Measurements from ENCODE around the gene TCAIM.
"Not testable (repeated sequence)": the region's sequence is repeated elsewhere in the genome, so short reads cannot be mapped to it uniquely, and the experiment has no call there.

Gene TCAIM

DNA sequence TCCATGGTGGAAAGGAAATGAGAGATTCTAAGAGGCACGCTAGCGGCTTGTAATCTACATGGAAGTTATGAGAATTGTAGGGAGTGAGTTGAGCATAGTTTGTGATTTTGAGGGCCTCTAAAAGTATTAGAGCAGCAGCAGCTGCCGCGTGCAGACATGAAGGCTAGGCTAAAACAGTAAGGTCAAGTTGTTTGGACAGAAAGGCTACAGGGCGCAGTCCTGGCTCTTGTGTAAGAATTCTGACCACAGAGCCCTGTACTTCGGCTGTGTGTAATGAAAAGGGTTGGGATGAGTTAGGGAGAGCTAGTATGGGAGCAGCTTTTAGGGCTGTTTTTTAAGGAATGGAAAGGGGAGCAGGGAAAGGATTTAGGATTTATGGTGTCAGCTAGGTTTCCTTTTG, 8.0 kb downstream of the TCAIM start:
- DNase-seq, result not testable (repeated sequence)

DNA sequence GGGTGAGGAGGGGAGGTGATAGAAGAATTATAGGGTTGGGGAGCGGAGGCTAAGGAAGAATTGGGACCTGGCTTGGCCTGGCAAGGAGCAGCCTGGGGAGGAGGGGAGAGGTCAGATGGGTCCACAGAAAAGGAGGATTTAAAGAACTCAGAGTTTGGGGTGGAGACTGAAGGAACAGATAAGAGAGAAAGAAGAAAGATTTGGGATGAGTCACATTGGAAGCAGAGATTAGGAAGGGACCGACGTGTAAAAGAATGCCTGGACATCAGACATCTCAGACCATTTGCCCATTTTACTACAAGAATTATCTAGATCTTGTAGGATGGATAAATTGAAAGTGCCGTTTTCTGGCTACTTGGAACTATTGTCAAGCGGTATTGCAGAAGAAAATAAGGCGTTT, 10.4 kb downstream of the TCAIM start:
- DNase-seq, result no peak

DNA sequence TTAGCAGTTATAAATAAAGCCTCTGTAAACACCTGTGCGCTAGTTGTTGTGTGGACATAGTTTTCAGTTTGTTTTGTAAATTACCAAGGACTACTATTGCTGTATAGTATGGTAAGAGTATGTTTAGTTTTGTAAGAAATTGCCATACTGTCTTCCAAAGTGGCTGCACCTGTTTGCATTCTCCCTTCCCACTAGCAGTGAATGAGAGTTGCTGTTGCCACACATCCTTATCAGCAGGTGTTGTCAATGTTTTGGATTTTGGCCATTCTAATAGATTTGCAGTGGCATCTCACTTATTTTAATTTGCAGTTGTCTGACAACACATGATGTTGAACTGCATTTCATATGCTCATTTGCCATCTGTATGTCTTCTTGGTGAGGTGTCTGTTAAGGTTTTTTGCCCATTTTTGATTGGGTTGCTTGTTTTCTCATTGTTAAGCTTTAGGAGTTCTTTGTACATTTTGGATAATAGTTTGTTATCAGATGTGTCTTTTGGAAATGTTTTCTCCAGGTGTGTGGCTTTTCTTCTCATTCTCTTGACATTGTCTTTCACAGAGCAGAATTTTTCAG, 14.9 kb downstream of the TCAIM start:
- DNase-seq, result no peak

DNA sequence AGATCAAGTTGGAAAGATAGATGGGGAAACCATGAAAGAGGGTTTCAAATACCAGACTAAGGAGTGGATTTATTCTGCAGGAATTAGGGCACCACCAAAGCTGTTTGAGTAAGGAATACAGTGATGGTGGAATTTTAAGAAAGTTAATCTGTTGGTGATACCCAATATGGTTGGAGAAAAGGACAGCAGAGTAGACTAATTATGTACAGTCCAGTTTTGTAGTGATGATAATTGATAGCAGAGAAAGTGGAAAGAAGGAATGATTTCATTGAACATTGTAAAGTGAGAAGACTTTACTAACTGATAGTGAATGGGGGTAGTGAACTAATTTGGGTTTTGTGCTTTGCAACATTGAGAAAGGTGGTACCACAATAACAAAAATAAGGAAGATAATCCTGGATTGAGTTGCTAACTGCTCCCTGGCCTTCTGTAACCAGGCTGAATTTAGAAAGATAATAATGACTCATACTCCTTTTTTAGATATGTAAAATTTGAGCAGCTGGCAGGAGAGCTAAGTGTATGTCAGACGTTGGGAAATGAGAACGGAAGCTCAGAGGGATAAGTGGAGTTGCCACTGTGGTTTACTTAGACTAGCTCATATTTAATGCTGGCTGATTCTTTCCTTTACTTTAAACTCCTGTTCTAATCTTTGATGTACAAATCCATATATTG, 16.9 kb downstream of the TCAIM start:
- DNase-seq, result no peak

DNA sequence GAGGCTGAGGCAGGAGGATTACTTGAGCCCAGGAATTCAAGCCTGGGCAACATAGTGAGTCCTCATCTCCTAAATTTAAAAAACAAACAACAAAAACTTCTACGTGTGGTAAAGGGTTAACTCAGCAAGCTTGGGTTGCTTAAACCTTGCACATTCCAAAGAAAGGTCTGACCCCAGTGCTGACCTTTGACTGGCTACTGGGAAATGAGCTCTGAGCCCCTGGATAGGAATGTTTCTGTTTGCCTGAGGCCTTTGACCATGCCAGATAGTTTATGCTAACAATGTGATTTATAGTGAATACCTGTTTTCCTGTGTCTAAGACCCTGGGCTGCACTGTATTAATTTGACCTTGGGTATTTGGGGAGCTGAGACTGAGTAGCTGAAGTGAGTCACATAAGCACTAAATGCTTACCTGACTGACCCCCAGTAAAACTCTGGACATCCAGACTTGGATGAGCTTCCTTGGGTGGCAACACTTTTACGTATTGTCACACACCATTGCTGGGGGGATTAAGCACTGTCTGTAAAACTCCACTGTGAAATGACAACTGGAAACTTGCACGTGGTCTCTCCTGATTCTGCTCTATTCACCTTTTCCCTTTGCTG, 20.7 kb downstream of the TCAIM start:
- DNase-seq, result no peak

DNA sequence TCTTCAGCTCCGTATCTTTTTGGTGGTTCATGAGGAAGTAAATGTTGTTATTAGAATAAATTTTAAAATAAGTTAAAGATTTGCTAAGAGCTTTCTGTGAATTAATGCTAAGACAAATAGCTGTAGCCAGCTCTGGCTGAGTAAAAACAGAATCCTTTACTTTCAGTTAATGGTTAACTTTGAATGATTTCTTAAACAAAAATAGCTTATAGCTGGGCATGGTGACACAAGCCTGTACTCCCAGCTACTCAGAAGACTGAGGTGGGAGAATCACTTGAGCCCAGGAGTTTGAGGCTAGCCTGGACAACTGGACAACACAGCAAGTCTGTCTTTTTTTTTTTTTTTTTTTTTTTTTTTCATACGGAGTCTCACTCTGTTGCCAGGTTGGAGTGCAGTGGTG, 25.0 kb downstream of the TCAIM start:
- no peak for DNase-seq

DNA sequence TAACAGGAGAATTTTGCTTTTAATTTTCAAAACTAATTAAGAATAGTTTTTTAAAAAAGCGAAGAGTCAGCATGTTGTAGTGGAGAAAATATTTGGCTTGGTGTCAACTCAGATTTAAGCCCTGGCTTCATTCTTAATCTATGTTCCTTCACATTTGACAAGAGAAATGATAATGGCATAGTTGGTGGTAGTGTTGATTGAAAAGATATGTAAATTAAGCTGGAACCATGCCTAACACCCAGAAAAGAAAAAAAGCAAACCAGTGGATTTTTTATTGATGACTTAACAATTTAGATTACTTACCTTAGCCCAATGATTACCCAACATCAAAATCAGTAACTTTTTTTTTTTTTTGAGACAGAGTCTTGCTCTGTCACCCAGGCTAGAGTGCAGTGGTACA, 27.4 kb downstream of the TCAIM start:
- no peak for DNase-seq

DNA sequence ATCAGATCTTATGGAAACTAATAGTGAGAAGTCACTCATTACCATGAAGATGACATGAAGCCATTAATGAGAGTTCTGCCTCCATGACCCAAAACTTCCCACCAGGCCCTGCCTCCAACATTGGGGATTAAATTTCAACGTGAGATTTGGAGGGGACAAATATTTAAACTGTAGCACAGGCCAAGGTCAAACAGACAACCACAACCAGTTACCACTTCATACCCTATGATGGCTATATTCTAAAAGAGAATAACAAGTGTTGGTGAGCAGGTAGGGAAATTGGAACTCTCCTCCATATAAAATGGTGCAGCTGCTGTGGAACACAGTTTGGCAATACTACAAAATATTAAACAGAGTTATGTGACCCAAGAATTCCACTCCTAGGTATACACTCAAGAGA, 36.9 kb downstream of the TCAIM start:
- DNase-seq, result no peak

DNA sequence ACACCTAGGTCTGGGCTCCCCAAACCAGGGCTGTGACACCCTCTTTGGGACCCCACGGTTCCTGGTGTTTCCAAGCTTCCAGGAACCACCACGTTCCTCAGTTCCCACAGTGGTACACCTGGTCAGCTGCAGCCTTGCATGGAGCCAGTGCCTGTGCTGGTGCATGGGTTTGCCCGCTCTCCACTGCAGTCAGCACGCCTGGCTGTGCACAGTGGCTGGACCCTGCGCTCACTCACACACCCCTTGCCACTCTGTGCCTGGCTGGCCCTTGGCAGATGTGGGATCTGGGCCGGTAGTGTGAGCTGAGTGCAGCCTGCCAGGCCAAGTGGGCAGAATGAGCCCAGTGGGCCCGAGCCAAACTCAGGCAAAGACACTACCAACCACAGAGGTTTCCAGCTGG, 48.8 kb downstream of the TCAIM start:
- DNase-seq, result no peak

DNA sequence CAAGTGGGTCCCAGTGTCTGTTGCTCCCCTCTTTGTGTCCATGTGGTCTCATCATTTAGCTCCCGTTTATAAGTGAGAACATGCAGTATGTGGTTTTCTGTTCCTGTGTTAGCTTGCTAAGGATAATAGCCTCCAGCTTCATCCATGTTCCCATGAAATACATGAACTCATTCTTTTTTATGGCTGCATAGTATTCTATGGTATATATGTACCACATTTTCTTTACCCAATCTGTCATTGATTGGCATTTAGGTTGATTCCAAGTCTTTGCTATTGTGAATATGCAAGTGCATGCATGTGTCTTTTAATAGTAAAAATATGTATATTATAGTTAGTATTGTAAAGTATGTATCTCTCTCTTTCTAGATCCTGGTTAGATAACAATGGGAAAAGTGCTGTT, 53.9 kb downstream of the TCAIM start:
- DNase-seq, result no peak

DNA sequence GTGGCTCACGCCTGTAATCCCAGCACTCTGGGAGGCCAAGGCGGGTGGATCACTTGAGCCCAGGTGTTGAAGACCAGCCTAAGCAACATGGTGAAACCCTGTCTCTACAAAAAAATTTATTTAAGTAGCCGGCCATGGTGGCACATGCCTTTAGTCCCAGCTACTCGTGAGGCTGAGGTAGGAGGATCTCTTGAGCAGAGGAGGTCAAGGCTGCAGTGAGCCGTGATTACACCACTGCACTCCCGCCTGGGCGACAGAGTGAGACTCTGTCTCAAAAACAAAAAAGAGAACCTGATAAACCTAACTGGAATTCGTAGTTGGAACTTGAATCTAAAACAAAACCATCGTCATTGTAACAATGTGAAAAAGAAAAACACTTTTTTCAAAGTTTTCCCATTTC, 57.1 kb downstream of the TCAIM start:
- no peak for DNase-seq

DNA sequence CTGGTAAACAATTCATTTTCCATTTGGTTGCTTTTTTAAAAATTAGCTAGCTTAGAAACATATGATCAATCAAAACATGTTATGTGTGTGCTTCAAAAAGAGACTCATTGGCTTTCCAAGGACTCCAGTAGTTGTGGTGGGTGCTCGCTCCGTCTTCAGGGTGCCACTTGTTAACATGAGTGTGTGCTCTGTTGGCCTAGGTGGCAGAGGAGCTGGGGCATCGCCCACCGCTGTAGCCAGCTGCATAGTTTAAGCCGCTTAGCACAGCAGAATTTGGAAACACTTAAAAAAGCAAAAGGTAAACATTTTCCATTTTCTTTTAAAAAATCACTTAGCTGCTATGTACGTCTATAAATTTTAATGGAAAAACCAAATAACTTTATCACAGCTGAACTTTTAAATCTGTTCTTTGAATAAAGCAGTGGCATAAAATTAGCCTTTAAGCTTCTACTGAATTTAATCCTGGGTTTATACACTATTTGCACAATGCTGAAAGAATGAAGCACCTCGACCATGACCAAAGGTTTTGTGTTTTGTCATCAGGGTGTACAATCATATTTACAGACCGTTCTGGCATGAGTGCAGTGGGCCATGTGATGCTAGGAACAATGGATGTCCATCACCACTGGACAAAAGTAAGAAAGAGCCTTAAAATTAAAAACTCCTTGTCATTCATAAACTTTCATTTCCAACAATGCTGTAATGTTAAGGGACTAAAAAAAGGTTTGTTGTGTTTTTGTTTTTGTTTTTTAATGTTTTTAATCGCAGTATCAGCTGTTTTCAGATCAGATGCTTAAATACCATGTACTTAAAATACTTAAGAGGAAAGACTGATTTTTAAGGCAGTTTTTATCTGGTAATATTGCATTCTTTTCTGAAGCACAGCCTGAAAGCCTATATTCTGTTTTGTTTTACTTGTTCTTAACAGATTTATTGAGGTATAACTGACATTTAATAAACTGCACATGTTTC, 57.9 kb downstream of the TCAIM start:
- DNase-seq, result no peak

DNA sequence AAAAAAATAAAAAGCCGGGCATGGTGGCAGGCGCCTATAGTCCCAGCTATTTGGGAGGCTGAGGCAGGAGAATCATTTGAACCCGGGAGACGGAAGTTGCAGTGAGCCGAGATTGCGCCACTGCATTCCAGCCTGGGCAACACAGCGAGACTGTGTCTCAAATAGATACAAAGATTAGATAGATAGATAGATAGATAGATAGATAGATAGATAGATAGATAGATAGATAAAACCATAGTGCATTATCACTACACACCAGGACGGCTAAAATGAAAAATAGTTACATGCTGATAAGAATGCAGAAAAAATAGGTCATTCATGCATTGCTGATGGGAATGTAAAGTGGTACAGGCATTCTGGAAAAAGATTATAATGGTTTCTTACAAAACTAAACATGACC, 59.7 kb downstream of the TCAIM start:
- DNase-seq, result not testable (repeated sequence)

DNA sequence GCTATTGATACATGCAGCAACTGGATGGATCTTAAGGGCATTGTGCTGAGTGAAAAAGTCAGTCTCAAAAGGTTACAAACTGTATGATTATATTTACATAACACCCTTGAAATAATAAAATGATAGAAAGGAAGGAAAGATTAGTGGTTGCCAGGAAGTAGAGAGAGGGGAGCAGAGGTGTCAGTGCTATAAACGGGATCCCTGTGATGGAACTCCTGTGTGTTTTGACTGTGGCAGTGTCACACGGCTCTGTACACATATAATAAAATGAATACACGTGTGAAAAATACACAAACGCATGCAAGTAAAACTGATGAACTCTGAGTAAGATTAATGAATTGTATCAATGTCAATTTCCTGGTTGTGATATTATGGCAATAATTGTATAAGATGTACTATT, 60.3 kb downstream of the TCAIM start:
- DNase-seq, result no peak

DNA sequence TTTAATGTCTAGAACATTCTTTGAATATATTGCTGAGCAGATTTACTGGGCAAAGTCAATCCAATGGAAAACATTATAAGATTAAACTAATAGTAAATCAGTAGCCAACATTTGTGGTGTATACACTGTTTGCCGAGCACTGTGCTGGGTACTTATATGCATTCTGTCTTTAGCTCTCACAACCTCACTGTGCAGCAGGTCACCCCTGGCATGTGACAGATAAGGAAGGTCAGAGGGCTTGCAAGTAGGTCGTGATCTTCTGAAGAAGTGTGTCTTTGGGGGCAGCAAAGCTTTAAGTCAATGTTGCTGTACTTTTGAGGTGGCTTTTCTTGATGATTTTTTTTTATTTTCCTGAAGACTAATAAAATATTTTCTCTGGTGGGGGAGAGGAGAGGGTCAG, 62.2 kb downstream of the TCAIM start:
- no peak for DNase-seq

DNA sequence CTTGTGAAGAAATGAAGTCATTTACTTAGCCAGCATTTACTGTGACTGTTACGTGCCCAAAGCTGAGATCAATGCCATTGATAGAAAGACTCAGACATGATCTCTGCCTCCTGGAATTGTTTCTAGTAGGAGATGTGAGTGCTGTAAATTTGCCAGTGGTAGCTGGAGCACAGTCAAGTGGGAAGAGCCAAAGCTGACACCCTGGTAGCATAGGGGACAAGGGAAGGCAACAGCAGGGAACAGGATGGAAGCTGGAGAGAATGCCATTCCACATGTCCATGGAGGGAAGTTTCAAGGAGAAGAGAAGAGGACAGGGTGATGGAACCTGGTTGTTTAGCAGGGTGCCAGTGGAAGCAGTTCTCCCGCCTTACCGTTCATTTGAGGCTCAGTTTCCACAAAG, 64.0 kb downstream of the TCAIM start:
- DNase-seq, result no peak

DNA sequence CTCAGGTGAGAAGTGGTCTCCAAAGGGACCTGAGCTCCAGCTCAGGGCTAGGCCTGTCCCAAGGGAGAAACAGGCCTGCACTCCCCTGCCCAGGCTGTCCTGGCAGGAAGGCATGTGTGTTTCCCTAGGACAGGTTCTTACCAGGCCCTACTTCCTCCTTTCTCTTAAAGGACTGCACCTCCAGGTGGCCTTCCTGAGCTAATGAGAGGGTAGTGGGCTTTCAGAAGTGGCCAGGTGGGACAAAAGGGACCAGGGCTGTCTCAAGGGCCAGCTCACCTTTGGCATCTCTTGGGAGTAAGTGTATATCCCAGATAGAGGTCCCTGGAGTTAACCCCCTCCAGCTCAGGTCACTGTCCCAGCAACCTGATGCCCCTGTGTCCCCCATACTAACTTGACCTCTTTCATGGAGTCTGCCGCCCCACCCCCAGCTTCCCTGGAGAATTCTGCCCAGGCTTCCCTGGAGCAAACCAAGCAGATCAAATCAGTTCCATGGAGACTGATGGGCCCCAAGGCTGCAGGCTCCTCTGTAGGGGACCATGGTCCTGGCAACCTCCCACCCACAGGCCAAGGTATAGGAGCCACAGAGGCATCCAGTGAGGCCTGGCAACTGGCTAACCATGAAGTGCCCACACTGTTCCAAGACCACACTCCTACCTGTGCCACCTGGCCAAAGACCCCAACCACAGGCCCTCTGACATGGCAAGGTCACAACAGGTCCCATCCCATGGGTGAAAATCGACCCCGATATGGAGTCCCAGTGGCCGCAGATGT, 71.3 kb downstream of the TCAIM start:
- no peak for DNase-seq

DNA sequence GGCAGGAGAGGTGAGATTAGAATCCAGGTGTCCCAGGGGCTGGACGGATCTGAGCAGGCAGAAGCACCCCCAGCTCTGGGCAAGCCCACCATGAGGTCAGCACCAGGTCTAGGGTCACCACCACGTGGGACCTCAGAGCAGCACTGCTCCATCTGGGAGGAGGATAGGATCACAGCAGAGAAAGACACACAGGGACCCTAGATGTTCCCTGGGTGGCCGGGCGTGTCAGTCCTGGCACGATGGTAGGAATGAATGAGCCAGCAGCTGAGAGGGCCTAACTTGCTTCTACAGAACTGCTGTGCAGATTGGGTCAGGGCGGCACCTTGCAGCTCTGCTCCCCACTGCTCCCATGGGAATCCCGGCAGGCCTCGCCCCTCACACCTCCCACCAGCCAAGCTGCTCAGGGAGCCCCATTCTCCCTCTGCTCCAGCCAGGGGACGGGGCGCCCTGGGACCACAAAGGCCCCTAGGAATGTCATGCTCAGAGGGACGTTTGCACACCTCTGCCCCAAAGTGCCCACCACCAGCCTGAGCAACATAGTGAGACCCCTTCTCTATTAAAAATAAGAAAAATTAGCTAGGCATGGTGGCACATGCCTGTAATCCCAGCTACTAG, 72.6 kb downstream of the TCAIM start:
- DNase-seq, result no peak

DNA sequence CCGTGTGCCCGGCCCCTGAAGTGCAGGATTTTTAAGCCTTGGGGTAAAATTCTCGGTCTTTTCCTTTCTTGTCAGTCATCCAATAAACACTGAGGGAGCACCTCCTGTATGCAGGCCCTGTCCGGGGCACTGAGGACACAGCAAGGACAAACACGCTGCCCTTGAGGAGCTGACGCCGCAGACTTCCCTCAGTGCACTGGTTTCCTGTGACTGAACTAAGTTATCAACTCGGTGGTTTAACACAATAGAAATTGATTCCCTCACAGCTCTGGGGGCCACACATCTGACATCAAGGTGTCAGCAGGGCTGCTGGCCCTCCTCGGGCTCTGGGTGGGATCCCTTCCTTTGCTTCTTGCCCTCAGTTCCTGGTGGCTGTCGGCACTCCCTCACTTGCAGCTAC, 73.8 kb downstream of the TCAIM start:
- no peak for DNase-seq

DNA sequence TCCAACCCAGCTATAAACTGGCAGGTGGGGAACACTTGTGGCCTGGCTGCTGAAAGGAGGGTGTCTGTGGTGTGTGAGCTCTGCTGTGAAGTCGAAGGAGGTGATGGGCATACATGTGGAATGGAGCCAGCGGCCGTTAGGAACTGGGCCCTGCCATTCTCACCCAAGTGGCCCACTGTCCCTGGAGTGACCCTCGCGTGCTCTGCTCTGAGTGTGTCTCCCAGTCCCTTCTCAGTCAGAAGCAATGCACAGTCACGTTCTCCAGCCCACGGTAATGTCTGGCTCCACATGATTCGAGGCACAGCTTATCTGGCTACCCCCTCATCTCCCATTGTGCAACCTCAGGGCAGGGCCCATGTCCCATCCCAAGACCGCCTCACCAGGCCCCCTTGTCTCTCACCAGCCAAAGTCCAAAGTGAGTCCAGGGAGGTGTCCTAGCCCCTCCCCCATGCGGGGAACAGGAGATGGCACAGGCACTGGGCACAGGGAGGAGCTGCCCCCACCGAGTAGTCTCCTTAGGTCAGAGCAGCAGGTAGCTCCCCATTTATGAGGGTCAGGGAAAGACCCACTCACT, 76.0 kb downstream of the TCAIM start:
- no peak for DNase-seq

DNA sequence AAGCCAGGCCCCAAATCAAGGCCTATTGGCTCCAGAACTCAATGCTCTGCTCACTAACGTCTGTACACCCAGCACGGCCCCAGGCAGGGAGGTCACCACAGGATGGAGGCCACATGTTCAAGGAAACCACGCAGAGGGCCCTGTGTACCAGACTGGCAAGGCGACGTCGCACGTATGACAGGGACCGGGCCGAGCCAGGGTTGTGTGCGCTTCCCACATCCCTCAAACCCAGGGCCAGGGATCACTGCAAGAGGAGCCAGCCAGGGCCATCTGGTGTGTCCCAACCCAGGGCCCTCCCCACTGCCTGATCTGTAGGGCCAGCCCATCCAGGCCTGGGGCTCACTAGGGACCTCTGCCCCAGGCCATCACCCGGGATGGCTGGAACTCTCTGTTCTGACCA, 76.9 kb downstream of the TCAIM start:
- DNase-seq, result no peak
